Effector memory CD4-positive, alpha-beta T cell (primary cell): Measurements from ENCODE around the gene INSIG1.

ENCODE experiments used
- DNase-seq, 3 donors: peaks; one replicate each; pipeline ENCODE4 v3.0.0-alpha.2; 2020
- H3K27ac ChIP-seq: 2 replicates; pipeline ENCODE4 v1.7.0; 2013; ENCODE audit warnings: mild to moderate bottlenecking, low read length, moderate library complexity; ENCODE audit not compliant: insufficient read depth, poor library complexity, severe bottlenecking
- H3K27me3 ChIP-seq: replicated peaks from 2 replicates; pipeline ENCODE4 v1.7.0; 2013; ENCODE audit warnings: mild to moderate bottlenecking, low read length; ENCODE audit not compliant: insufficient read depth, control insufficient read depth, poor library complexity, severe bottlenecking
- H3K36me3 ChIP-seq: 2 replicates; pipeline ENCODE4 v1.7.0; 2013; ENCODE audit warnings: mild to moderate bottlenecking, low read length, moderate library complexity; ENCODE audit not compliant: control insufficient read depth, insufficient read depth
- H3K4me1 ChIP-seq: 2 replicates; pipeline ENCODE4 v1.7.0; 2013; ENCODE audit warnings: low read length, mild to moderate bottlenecking; ENCODE audit not compliant: control insufficient read depth, insufficient read depth, poor library complexity, severe bottlenecking
- H3K4me3 ChIP-seq: 2 replicates; pipeline ENCODE4 v1.7.0; 2013; ENCODE audit warnings: low read length, low read depth, mild to moderate bottlenecking; ENCODE audit not compliant: insufficient read depth, poor library complexity, severe bottlenecking
- H3K9me3 ChIP-seq: 2 replicates; pipeline ENCODE4 v1.7.0; 2013; ENCODE audit warnings: mild to moderate bottlenecking, low read length, moderate library complexity; ENCODE audit not compliant: control insufficient read depth

INSIG1 gene

GRCh38 chr7:155256761-155257481 lies 40.8 kb upstream of the INSIG1 start:
- Histone ChIP-seq H3K4me1 (no peaks in the 10 kb centered on the region), H3K9me3 (no peaks in the 10 kb centered on the region), H3K36me3 (no peaks in the 10 kb centered on the region), H3K4me3 (no peak overlapping the region), H3K27ac (no peak overlapping the region), H3K27me3 (no peaks in the 10 kb centered on the region)
- DNase-seq = no peak

- H3K27me3 ChIP-seq = no peaks in the 10 kb centered on the region
- H3K4me1 ChIP-seq = no peaks in the 10 kb centered on the region
- no peak overlapping the region for H3K27ac ChIP-seq
- no peaks in the 10 kb centered on the region for H3K9me3 ChIP-seq
- no peak for DNase-seq
- no peaks in the 10 kb centered on the region for H3K36me3 ChIP-seq
- no peak overlapping the region for H3K4me3 ChIP-seq
These were observed 40.0 kb upstream of the INSIG1 start for GRCh38 chr7:155257482-155258225.

- no peak for DNase-seq
- no peaks in the 10 kb centered on the region for H3K4me1 ChIP-seq
- no peaks in the 10 kb centered on the region for H3K27me3 ChIP-seq
- H3K36me3 ChIP-seq = no peaks in the 10 kb centered on the region
- no peak overlapping the region for H3K4me3 ChIP-seq
- no peak overlapping the region for H3K27ac ChIP-seq
- H3K9me3 ChIP-seq = no peaks in the 10 kb centered on the region
These were observed 39.5 kb upstream of the INSIG1 start for GRCh38 chr7:155258226-155258560.

GRCh38 chr7:155259866-155260497 lies 37.7 kb upstream of the INSIG1 start:
- Histone ChIP-seq H3K4me3 (no peak overlapping the region), H3K27me3 (no peaks in the 10 kb centered on the region), H3K4me1 (no peaks in the 10 kb centered on the region), H3K36me3 (no peaks in the 10 kb centered on the region), H3K27ac (no peak overlapping the region), H3K9me3 (no peaks in the 10 kb centered on the region)
- no peak for DNase-seq

- no peak overlapping the region for H3K27ac ChIP-seq
- no peaks in the 10 kb centered on the region for H3K4me1 ChIP-seq
- H3K27me3 ChIP-seq = no peaks in the 10 kb centered on the region
- H3K9me3 ChIP-seq = no peaks in the 10 kb centered on the region
- H3K4me3 ChIP-seq = no peak overlapping the region
- H3K36me3 ChIP-seq = no peaks in the 10 kb centered on the region
- no peak for DNase-seq
These were observed 37.2 kb upstream of the INSIG1 start for GRCh38 chr7:155260498-155260872.

GRCh38 chr7:155261031-155261985 lies 36.4 kb upstream of the INSIG1 start:
- Histone ChIP-seq H3K27ac (no peak overlapping the region), H3K4me1 (no peaks in the 10 kb centered on the region), H3K9me3 (no peaks in the 10 kb centered on the region), H3K27me3 (no peaks in the 10 kb centered on the region), H3K36me3 (no peaks in the 10 kb centered on the region), H3K4me3 (no peak overlapping the region)
- DNase-seq = no peak

- no peaks in the 10 kb centered on the region for H3K4me1 ChIP-seq
- H3K36me3 ChIP-seq = no peaks in the 10 kb centered on the region
- H3K27me3 ChIP-seq = no peaks in the 10 kb centered on the region
- no peaks in the 10 kb centered on the region for H3K9me3 ChIP-seq
- DNase-seq = no peak
- H3K27ac ChIP-seq = no peak overlapping the region
- H3K4me3 ChIP-seq = no peak overlapping the region
These were observed 35.6 kb upstream of the INSIG1 start for GRCh38 chr7:155262031-155262430.

GRCh38 chr7:155263051-155263450 lies 34.6 kb upstream of the INSIG1 start:
- Histone ChIP-seq H3K27me3 (no peaks in the 10 kb centered on the region), H3K9me3 (no peaks in the 10 kb centered on the region), H3K36me3 (no peaks in the 10 kb centered on the region), H3K4me3 (no peak overlapping the region), H3K4me1 (no peaks in the 10 kb centered on the region), H3K27ac (no peak overlapping the region)
- no peak for DNase-seq

- no peaks in the 10 kb centered on the region for H3K27me3 ChIP-seq
- no peak overlapping the region for H3K4me3 ChIP-seq
- H3K9me3 ChIP-seq = no peaks in the 10 kb centered on the region
- H3K27ac ChIP-seq = no peak overlapping the region
- no peak for DNase-seq
- no peaks in the 10 kb centered on the region for H3K4me1 ChIP-seq
- H3K36me3 ChIP-seq = no peaks in the 10 kb centered on the region
These were observed 34.0 kb upstream of the INSIG1 start for GRCh38 chr7:155263581-155264143.
